Activated CD4-positive, alpha-beta T cell treated with anti-CD3 and anti-CD28 coated beads, Interleukin-10, Interleukin-2, amounts not matched to agents 100 ng/mL and 50 ng/mL, durations not matched to agents 16 hours and 8 hours (primary cell): ENCODE results near the gene BICDL2.
"Not testable (repeated sequence)": the region's sequence is repeated elsewhere in the genome, so short reads cannot be mapped to it uniquely, and the experiment has no call there.

Source experiments
- DNase-seq: peaks from one replicate; pipeline ENCODE4 v3.0.0-alpha.2; 2020

BICDL2 gene

GRCh38 chr16:3036726-3037315, at the start of gene BICDL2:
Gene BICDL2 (minus strand): TSS chr16:3036944. CDS start chr16:3035496, 1,448 bp downstream.
- DNase-seq: no peak

GRCh38 chr16:3085868-3086595, 49.3 kb upstream of the BICDL2 start:
- DNase-seq: no peak

GRCh38 chr16:3084969-3085670, 48.4 kb upstream of the BICDL2 start:
- no peak for DNase-seq

- DNase-seq: no peak
These were observed 47.7 kb upstream of the BICDL2 start for GRCh38 chr16:3084491-3084890.

- DNase-seq: not testable (repeated sequence)
These were observed 46.7 kb upstream of the BICDL2 start for GRCh38 chr16:3083408-3083807.

GRCh38 chr16:3081957-3082356, 45.2 kb upstream of the BICDL2 start:
- DNase-seq: not testable (repeated sequence)

- no peak for DNase-seq
These were observed 43.3 kb upstream of the BICDL2 start for GRCh38 chr16:3080024-3080423.

GRCh38 chr16:3076577-3076976, 39.8 kb upstream of the BICDL2 start:
- peak; percentile 51 for DNase-seq

GRCh38 chr16:3075946-3076345, 39.2 kb upstream of the BICDL2 start:
- not testable (repeated sequence) for DNase-seq

GRCh38 chr16:3075523-3075915, 38.8 kb upstream of the BICDL2 start:
- DNase-seq: peak; percentile 48

- peak; percentile 97 for DNase-seq
These were observed 38.2 kb upstream of the BICDL2 start for GRCh38 chr16:3074860-3075522.

GRCh38 chr16:3073448-3073847, 36.7 kb upstream of the BICDL2 start:
- DNase-seq: no peak

- peak; percentile 55 for DNase-seq
These were observed 36.0 kb upstream of the BICDL2 start for GRCh38 chr16:3072576-3073263.

GRCh38 chr16:3072148-3072547, 35.4 kb upstream of the BICDL2 start:
- DNase-seq: peak; percentile 81

- peak; percentile 31 for DNase-seq
These were observed 34.9 kb upstream of the BICDL2 start for GRCh38 chr16:3071655-3072054.

- peak; percentile 55 for DNase-seq
These were observed 33.9 kb upstream of the BICDL2 start for GRCh38 chr16:3070608-3071111.

- not testable (repeated sequence) for DNase-seq
These were observed 32.4 kb upstream of the BICDL2 start for GRCh38 chr16:3069146-3069545.

GRCh38 chr16:3068487-3068886, 31.7 kb upstream of the BICDL2 start:
- peak; percentile 31 for DNase-seq

GRCh38 chr16:3066440-3066748, 29.6 kb upstream of the BICDL2 start:
- DNase-seq: peak; percentile 35

GRCh38 chr16:3065742-3066439, 29.1 kb upstream of the BICDL2 start:
- peak; percentile 52 for DNase-seq

GRCh38 chr16:3065069-3065741, 28.5 kb upstream of the BICDL2 start, which contains the start of gene IL32:
Gene IL32 (plus strand): TSS chr16:3065640. CDS start chr16:3065812, 172 bp downstream.
- DNase-seq: peak; percentile 87
